GM18502 (cell line): Measurements from ENCODE around the gene TEX2.
A peak's percentile ranks its signal among the peaks of the same experiment; 100 is the strongest.
"Not testable (repeated sequence)": the region's sequence is repeated elsewhere in the genome, so short reads cannot be mapped to it uniquely, and the experiment has no call there.

ENCODE experiments used
- ATAC-seq: cut with Tn5 transposase; IDR thresholded peaks from one replicate; pipeline ENCODE4 v1.9.1; 2021; ENCODE audit warnings: mild to moderate bottlenecking; ENCODE audit not compliant: unreplicated experiment, poor library complexity

Gene TEX2

DNA sequence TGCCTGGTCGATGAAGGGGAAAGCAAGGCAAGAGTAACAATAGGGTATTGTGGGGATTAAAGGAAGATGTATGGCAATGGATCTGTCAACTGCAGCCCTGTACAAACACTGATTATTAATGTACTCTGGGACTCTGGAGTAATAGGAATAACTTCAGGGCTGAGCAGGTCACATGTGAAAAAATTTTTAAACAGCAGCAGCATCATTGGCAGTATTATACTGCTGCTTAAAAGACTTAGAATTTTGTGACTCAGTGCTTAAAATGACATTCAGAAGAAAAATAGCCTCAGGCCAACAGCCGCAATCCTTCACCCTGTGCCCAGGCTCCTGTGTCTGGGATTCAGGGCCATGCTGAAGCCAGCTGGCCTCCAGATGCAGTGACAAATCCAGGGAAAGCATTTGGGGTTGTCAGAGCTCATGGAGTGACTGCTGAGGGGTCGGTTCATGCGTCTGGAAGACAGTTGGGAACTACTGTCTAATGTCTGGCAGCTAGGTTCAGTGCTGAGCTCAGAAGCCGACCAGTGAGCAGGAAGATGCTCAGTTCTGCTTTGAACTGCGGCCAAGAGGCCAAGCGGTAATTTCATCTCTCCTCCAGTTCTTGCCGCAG is 22.2 kb downstream of the TEX2 start:
- no peak for ATAC-seq

DNA sequence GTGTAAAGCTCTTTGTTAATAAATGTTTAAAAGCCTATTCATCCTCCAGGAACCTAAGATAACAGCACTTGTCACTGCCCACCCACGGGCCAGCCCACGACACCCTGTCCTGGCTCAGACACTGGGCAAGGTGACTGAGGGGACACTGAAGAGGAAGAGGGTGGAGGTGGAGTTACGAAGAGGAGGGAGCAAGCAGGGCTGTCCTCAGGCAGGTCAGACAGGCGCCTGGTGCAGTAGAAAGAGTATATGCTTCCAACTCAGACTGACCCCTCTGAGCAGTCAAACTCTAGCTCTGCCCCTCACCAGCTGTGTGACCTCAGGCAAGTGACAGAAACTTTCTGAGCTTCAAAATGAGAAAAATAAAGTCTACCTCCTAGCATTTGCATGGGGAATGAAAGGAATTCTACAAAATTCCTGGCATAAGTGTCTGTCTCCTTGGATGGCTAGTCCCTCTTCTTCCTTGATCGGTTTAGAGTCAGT is 22.8 kb downstream of the TEX2 start:
- ATAC-seq = no peak

DNA sequence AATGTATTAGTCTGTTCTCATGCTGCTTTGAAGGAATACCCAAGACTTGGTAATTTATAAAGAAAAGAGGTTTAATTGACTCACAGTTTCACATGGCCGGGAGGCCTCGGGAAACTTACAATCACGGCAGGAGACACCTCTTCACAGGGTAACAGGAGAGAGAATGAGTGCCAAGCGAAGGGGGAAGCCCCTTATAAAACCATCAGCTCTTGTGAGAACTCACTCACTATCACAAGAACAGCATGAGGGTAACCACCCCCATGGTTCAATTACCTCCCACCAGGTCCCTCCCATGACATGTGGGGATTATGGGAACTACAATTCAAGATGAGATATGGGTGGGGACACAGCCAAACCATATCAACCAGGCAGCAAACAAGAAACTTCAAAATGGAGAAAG is 24.6 kb downstream of the TEX2 start:
- not testable (repeated sequence) for ATAC-seq

DNA sequence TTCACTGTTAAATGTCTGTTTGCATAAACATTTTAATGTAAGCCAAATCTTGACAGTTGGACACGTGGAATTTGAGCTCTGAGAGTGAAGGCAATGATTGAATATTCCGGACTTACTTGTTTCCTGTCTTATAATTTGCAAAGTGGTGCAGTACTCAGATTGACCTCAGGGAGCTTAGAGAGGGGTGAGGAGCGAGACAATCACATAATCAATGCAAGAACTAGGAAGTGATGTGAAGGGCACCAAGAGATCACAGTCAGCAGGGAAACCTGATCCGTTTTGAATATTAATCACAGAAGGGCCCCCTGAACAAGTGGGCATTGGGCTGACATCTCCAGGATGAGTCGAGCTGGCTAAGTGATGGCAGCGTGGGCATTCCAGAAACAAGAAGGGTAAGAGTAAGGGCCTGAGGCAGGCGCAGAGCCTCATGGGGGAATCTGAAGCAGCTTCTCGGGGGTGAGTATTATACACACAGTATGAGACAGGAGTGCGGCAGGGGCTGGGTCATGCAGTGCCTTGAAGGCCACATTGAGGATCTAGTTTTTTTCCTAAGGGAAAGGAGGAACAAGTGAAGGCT is 26.1 kb downstream of the TEX2 start:
- ATAC-seq = no peak

DNA sequence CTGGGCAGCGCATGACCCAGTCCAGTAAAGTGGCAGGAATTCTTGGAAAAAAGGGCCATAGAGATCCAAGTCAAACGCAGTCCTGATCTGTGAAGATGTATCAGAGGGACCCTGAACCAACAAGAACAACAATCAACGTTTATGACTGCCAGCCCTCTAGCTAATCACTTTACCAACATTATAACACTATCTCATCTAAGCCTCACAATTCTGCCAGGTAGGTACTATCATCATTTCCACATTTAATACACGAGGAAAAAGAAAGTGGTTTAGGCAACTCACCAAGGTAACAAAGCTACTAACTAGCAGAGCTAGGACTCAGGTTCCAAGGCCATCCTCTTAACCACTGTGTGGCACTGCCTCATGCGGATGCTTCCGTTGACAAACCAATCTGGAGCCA is 28.1 kb downstream of the TEX2 start:
- ATAC-seq = no peak

DNA sequence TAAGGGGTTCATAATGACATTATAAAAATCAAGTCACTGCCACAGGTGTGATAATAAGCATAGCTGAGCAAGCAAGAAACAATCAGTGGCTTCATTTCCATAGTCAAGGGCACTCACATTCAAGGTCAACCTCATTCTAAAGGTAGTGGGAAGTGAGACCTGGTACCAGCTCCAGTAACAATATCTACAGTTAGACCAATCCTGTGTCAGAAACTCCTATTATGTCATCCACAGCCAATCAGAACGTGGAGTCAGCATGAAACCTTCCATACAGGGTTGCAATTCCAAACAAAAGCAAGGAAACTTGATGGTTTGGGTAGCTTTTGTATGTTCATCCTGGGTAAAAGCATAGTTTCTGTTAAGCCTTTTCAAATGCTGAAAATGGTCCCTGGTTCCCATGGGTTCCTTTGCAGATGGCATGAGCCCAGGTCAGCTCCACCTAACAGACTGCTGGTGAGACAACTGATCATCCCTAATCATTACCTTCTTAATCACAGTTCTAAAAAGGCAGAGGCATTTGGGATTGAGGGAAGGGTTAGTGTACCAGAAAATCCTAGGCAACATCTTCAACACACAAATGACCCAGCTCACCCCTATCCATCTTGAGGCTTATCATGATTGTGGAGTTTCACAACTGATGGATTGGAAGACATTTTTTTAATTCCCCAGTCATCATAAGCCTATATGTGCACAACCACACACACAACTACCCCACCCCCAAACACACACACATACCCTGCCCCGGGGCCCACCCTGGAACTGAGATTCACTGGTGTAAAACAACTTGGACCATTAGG is 30.4 kb downstream of the TEX2 start:
- ATAC-seq = no peak

DNA sequence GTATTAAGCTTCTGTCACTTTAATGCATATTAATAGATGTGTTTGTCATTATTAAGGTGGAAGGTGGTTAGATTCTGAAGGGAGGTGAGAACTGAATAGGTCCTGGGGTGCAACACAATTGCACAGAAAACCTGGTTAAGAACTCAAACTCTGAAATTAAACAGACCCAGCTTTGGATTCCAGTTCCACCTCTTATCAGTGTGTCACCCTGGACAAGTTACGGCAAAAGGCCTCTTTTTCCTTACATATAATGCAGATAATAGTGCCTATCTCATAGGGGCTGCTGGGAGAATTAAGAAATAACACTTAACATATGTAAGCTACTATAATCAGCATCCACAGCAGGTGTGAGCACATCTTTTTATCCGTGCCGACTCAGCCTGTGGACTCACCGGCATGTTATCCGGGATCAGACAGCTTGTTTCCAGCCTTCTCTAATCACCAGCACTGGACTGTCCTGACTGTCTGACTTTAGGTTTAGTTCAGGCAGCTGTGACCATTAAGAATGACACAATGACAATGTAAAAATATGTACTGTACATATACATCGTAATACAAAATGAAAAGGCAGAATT is 31.4 kb downstream of the TEX2 start:
- ATAC-seq = no peak

DNA sequence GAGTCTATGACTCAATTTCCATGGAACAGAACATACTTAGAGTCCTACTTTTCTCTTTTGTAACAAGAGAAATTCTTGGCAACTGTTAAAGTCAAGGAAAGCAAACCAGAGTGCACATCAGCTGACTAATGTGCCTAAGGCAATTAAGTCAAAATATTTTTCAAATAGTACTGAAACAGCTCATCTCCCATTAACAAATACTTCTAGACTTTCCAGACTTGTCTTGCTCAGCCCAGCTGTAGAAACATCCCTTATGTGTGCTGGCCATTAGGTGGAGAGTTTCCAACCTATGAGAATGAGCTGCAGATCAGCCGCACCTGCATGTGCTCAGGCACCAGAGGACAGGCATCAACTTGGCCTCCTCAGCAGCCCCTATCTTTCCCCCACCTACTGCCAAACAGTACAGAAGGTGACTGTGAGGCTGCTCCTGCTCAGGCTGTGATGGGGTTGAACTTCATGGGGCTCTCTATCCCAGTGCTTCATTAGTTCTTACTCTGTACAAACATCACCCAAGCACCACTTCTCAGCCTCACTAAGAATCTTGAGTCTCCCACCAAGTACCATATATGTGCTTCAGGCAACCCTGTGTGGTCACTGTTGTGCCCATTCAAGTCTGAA is 32.2 kb downstream of the TEX2 start:
- ATAC-seq = no peak

DNA sequence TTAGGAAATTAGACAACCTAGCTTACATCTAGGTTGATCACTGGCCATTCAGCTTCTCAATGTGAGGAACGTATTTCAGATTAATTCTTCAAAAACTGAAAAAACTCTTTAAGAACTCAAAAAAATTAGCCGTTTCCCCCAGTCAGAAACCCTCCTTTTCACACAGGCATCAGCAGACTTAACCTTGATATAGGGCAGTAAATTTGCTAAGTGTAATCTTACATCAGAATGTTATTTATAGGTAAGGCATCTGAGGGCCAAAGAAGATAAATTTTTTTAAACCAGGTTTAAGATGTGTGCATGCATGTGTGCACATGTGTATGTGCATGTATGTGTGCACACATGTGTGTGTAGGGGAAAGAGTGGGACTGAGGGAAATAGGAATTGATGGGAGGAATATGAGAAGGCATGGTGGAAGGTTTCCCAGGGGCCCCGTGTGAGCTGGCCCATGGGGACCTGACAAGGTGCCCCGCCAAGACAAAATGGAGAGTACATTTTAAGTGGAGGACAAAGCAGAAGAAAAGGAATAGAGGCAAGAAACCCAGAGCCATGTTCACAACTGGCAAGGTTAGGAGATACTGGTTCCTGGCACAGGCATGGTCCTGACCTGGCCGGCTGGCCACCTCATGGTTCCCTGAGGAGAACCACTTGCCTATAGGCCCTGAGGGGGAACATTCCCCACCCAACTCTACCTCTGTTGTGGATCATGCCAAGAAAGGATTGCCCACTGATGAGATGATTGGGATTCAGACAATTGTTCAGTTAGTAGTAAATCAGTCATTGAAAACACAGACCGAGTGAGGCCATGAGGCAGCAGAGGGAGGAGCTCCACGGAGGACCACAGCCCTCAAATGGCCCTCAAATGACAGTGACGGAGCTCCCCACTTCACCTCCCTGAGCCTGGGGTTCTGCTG is 33.0 kb downstream of the TEX2 start:
- ATAC-seq = no peak

DNA sequence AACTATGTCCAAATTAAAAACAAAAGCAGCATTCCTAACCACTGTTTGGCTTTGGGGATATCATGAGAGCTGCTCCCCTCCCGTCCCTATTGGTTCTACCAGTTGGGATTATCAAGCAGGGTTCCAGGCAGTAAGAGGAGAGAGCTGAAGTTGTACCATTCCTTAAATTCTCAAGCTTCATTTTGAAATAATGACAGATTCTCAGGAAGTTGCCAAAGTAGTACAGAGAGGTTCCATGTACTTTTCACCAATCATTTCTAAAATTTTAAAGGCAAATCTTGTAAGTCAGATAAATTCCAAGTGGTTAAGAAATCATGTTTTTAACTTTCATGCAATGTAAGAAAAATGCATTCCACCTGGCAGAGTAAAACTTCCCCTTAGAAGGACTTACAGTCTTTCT is 36.9 kb downstream of the TEX2 start:
- no peak for ATAC-seq

DNA sequence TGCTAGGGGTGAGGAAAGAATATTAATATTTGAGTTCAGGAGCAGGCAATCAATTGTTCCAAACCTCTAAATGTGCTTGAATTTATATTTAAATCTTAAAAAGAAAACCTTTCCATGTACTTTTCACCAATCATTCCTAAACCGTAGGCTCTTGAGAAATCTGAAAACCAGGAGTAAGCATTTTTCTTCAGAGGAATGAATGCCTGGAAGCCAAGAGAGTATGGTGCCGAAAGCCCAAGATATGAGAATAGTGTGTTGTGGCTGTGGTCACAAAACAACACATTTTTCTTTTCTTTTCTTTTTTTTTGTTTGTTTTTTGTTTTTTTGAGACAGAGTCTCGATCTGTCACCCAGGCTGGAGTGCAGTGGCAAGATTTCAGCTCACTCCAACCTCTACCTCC is 37.6 kb downstream of the TEX2 start:
- no peak for ATAC-seq

DNA sequence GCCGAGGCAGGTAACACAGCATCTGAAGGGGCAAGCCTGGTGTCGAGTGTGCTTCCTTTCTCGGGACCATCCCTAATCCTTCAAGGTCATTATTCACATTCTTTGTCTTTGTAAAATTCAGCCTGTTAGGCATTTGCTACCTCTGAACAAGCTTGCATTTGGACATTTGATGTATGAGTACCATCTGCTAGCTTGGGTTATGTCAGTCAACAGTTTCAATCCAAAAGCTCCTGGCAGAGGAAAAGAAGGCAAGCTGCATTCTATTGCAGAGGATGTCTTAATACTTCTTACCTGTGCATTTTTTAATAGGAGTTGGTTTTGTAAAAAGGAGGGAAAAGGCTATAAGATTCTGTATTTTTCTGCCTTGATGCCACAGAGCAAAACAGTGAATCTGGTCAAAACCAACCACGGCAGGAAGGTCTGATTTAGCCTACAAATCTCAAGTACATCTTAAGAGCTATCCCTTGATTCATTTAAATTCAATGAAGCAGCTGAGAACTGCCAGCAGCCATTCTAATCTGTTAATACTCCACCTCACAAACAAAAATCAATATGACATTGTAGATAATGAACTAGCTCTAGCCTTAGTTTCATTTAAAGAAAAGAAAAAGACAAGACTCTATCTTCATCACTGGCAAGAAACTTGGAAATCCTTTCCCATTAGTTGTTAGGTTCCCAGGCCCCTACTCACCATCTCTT is 39.0 kb downstream of the TEX2 start:
- ATAC-seq = no peak

DNA sequence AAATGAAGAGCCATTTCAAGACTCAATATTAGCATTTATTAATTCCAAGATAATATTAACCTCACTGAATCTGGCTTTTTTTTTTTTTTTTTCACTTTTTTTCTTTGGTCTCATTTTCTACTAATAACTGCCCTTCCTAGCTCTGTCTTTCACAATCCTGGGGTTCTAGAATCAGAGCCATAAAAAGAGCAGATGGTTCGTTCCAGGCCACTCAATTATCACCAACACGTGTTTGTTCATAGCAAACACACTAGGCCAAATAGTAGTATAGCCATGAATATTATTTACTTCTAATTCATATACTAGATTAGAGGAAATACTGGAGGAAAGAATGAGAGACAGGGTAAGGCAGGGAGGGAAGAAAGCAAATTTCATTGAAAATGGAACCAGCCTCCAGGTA is 39.8 kb downstream of the TEX2 start:
- ATAC-seq = no peak

DNA sequence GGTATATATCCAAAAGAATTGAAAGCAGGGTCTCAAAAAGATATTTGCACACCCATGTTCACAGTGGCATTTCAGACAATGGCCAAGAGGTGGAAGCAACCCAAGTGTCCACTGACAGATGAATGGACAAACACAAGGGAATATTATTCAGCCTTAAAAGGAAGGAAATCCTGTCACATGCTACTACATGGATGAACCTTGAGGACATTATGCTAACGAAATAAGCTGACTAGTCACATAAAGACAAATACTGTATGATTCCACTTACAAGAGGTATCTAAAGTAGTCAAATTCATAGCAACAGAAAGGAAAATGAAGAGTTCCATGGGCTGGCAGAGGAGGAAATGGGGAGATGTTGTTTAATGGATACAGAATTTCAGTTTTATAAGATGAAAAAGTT is 41.4 kb downstream of the TEX2 start:
- no peak for ATAC-seq

DNA sequence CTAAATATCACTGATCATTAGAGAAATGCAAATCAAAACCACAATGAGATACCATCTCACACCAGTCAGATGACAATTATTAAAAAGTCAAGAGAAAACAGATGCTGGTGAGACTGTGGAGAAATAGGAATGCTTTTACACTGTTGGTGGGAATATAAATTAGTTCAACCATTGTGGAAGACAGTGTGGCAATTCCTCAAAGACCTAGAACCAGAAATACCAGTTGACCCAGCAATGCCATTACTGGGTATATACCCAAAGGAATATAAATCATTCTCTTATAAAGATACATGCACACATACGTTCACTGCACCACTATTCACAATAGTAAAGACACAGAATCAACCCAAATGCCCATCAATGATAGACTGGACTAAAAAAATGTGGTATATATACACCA is 42.5 kb downstream of the TEX2 start:
- not testable (repeated sequence) for ATAC-seq

DNA sequence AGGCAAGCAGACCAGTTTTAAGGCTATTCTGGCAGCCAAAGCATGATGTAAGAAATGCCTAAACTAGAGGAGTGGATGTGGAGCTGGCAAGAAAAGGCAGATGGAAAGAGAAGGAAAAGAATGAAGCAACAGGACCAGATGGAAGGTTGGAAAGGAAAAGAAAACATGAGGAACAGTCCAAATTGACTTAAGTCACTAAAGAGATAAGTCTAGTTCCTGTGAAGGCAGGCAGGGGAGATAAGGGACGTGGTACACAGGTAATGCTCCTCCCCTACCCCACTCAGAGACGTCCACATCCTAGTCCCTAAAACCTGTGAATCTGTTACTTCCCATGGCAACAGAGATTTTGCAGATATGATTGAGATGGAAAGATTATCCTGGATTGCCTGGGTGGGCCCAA is 43.5 kb downstream of the TEX2 start:
- no peak for ATAC-seq

DNA sequence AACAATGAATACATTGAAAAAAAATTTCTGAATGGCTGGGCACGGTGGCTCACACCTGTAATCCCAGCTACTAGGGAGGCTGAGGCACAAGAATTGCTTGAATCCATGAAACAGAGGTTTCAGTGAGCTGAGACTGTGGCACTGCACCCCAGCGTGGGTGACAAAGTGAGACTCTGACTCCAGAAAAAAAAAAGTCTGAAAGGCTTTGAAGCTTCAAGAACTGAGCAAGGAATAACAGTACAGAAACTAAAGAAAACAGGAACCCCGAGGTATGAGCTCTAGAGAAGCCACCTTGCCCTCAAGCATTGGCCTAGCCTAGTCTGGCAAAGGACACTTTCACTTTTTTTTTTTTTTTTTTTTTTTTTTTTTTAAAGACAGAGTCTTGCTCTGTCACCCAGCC is 45.0 kb downstream of the TEX2 start:
- peak; percentile 80 for ATAC-seq

DNA sequence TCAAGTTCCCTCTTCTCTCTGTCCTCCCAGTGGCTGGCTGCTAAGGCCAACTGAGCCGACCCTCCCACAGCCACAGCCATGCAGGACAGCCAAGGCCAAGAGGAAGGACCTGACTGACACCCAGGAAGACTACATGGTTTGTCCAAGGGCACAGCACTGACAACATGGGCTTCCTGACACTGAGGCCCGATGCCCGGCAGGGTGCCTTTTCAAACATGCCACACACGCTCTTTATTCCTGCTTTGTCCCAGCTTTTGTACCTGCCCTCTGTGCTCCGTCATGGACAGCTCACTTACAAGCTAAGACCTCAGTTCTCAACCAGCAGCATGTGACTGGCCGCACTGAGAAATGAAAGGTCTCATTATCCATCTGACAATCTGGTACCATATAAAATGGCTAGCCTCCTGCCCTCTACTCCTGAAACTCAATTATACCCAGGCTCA is 45.8 kb downstream of the TEX2 start:
- ATAC-seq = no peak
